ENCODE data around the gene AKT3. TPM values are rescaled to one million over a fixed set of nuclear protein-coding genes. Genes with fewer than 3 reads are reported as not detected.

AKT3 gene
- total and polyA plus RNA-seq, 2 experiments from 2014 or later = 3.5 to 13.0 TPM

DNA sequence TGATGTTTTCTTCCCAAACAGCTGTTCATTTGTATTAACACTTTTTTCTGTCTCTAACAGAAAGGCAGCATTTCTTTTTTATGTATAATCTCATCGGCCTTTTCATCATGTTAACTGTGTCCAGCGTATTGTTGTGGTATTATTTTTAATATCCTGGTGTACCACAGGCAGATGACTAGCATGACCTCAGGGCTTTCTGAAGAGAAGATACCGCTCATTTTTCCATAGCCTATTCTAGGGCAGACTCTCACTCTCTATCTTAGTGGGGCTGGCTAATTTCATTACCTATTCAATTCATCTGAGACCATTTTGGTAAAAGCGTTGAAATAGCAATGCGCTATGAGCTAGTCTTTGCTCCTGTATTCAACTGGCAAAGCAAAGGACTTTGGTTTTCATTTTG, 384.3 kb downstream of the AKT3 start:
- H3K27ac ChIP-seq = no peak overlapping the region
- TF ChIP-seq, protein P1, sequence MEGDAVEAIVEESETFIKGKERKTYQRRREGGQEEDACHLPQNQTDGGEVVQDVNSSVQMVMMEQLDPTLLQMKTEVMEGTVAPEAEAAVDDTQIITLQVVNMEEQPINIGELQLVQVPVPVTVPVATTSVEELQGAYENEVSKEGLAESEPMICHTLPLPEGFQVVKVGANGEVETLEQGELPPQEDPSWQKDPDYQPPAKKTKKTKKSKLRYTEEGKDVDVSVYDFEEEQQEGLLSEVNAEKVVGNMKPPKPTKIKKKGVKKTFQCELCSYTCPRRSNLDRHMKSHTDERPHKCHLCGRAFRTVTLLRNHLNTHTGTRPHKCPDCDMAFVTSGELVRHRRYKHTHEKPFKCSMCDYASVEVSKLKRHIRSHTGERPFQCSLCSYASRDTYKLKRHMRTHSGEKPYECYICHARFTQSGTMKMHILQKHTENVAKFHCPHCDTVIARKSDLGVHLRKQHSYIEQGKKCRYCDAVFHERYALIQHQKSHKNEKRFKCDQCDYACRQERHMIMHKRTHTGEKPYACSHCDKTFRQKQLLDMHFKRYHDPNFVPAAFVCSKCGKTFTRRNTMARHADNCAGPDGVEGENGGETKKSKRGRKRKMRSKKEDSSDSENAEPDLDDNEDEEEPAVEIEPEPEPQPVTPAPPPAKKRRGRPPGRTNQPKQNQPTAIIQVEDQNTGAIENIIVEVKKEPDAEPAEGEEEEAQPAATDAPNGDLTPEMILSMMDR (IDR thresholded peaks at IDR 0.05; ENCODE audit: poor library complexity) = no peak
- TF ChIP-seq EZH2 (IDR thresholded peaks at IDR 0.05; ENCODE audit: borderline replicate concordance) = no peak
- TF ChIP-seq EZH2phosphoT487 (IDR thresholded peaks at IDR 0.05; ENCODE audit: low read depth, severe bottlenecking, unreplicated experiment) = no peak
- H3K4me3 ChIP-seq = no peak overlapping the region
- WGBS (ENCODE audit: low lambda C conversion rate, missing lambda C conversion rate) = 75% methylated on average over 5 of the region's 5 CpGs
- no peaks in the 10 kb centered on the region for H3K79me2 ChIP-seq
- H3K36me3 ChIP-seq (replicated peaks; ENCODE audit: insufficient read depth, low read depth) = no peaks in the 10 kb centered on the region
- no peak overlapping the region for H2AFZ ChIP-seq
- no peak overlapping the region for H3K4me2 ChIP-seq
- H4K20me1 ChIP-seq (ENCODE audit: insufficient read depth, poor library complexity, severe bottlenecking) = no peaks in the 10 kb centered on the region
- H3K9me2 ChIP-seq (replicated peaks; ENCODE audit: insufficient read depth) = no peaks in the 10 kb centered on the region
- H3K27me3 ChIP-seq = no peaks in the 10 kb centered on the region
- DNase-seq (ENCODE audit: low spot score) = no peak
- no peaks in the 10 kb centered on the region for H3K4me1 ChIP-seq (ENCODE audit: insufficient read depth)
- H3K9me3 ChIP-seq (ENCODE audit: low read depth) = no peaks in the 10 kb centered on the region

- no peaks in the 10 kb centered on the region for H3K9me2 ChIP-seq (replicated peaks; ENCODE audit: insufficient read depth)
- no peaks in the 10 kb centered on the region for H4K20me1 ChIP-seq (ENCODE audit: insufficient read depth, poor library complexity, severe bottlenecking)
- DNase-seq (ENCODE audit: low spot score) = no peak
- no peaks in the 10 kb centered on the region for H3K4me1 ChIP-seq (ENCODE audit: insufficient read depth)
- H3K36me3 ChIP-seq (replicated peaks; ENCODE audit: insufficient read depth, low read depth) = no peaks in the 10 kb centered on the region
- TF ChIP-seq EZH2phosphoT487 (IDR thresholded peaks at IDR 0.05; ENCODE audit: low read depth, severe bottlenecking, unreplicated experiment) = no peak
- TF ChIP-seq EZH2 (IDR thresholded peaks at IDR 0.05; ENCODE audit: borderline replicate concordance) = no peak
- TF ChIP-seq, protein P1 (IDR thresholded peaks at IDR 0.05; ENCODE audit: poor library complexity) = no peak
- no peak overlapping the region for H2AFZ ChIP-seq
- no peaks in the 10 kb centered on the region for H3K27me3 ChIP-seq
- 96% methylated on average over 5 of the region's 5 CpGs for WGBS (ENCODE audit: low lambda C conversion rate, missing lambda C conversion rate)
- H3K4me3 ChIP-seq = no peak overlapping the region
- H3K27ac ChIP-seq = no peak overlapping the region
- no peaks in the 10 kb centered on the region for H3K79me2 ChIP-seq
- H3K4me2 ChIP-seq = no peak overlapping the region
- H3K9me3 ChIP-seq (ENCODE audit: low read depth) = no peaks in the 10 kb centered on the region
Observed at GRCh38 chr1:243465081-243465480, 385.0 kb downstream of the AKT3 start.

DNA sequence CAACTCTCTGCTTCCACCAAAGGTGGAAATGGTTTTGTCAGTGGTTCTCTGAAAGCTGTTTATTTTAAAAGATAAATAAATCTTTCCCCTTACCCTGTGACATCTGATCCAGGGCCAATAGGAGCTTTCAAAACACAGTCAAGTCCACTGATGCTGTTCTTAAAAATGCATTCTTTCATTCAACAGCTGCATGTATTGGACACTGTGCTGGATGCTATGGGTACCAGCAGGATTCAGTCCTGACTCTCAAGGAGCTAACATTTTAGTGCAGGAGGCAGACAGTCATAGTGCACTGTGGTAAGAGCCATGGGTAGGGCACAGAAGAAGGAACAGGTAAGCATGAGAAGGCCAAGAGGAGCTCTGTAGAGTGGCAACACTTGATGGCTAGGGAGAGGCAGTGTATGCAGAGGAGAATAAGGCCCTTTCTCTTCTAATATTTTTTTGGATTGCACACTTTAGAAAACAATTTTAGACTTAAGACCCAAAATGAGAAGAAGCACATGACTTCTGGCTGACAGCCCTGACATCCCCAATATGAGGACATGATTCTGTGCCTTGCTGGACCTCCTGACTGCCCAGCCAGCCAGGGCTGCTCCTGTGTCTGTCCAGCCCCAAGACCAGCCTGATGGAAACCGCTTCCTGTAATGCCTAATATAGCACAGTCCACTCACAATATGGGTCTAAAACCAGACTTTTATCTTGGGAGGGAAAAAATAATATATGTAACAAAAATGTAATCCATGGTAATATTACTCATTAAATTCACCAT, 386.9 kb downstream of the AKT3 start:
- TF ChIP-seq EZH2phosphoT487 (IDR thresholded peaks at IDR 0.05; ENCODE audit: low read depth, severe bottlenecking, unreplicated experiment) (no peak), EZH2 (IDR thresholded peaks at IDR 0.05; ENCODE audit: borderline replicate concordance) (no peak)
- TF ChIP-seq, protein P1 (IDR thresholded peaks at IDR 0.05; ENCODE audit: poor library complexity) = no peak
- no peak overlapping the region for H3K4me3 ChIP-seq
- no peak for DNase-seq (ENCODE audit: low spot score)
- 96% methylated on average over 1 of the region's 1 CpG for WGBS (ENCODE audit: low lambda C conversion rate, missing lambda C conversion rate)
- H3K4me2 ChIP-seq = no peak overlapping the region
- H3K9me3 ChIP-seq (ENCODE audit: low read depth) = no peaks in the 10 kb centered on the region
- no peaks in the 10 kb centered on the region for H3K79me2 ChIP-seq
- H3K27ac ChIP-seq = no peak overlapping the region
- H3K36me3 ChIP-seq (replicated peaks; ENCODE audit: insufficient read depth, low read depth) = no peaks in the 10 kb centered on the region
- H3K27me3 ChIP-seq = no peaks in the 10 kb centered on the region
- no peaks in the 10 kb centered on the region for H3K9me2 ChIP-seq (replicated peaks; ENCODE audit: insufficient read depth)
- H3K4me1 ChIP-seq (ENCODE audit: insufficient read depth) = no peaks in the 10 kb centered on the region
- H2AFZ ChIP-seq = no peak overlapping the region
- no peaks in the 10 kb centered on the region for H4K20me1 ChIP-seq (ENCODE audit: insufficient read depth, poor library complexity, severe bottlenecking)
